Keratinocyte (primary cell): ENCODE results near the gene TFCP2L1.

Experiments used
- EZH2 ChIP-seq: IDR thresholded peaks from one replicate; pipeline ENCODE4 v1.6.1; 2012; ENCODE audit warnings: inconsistent platforms, mild to moderate bottlenecking, low read length, moderate library complexity
- TF ChIP-seq, protein P1 (sequence below), 3 experiments: IDR thresholded peaks in 1 of 3; conservative IDR thresholded peaks in 1 of 3; optimal IDR thresholded peaks in 1 of 3; 2 replicates in 2 of 3; 3 replicates in 1 of 3; pipeline versions ENCODE3 to v1.5.1; 2011; ENCODE audit warnings: low read length in 3 of 3, mild to moderate bottlenecking in 3 of 3, moderate library complexity in 2 of 3, control low read depth in 1 of 3, inconsistent platforms in 1 of 3; ENCODE audit not compliant: insufficient read depth in 2 of 3; ENCODE audit errors: extremely low read depth in 1 of 3

DNA sequence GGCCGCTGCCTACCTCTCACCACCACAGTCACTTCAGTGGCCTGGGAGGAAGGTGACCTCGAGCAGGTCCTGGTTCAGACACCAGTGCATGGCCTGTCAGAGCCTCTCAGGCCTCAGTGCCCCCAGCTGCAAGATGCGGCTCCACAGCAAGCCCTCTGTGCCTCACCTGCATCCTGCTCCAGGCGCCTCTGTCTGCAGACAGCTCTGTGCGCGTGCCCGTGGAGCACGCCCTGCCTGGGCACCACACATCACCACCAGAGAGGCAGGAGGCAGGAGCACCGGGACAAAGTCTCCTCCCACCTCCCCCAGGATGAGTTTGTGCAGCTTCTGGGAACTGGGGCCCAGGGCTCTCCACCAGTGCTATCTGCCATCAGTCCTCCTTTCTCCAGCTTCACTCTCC lies 98.7 kb downstream of the TFCP2L1 start:
- TF ChIP-seq, protein P1, sequence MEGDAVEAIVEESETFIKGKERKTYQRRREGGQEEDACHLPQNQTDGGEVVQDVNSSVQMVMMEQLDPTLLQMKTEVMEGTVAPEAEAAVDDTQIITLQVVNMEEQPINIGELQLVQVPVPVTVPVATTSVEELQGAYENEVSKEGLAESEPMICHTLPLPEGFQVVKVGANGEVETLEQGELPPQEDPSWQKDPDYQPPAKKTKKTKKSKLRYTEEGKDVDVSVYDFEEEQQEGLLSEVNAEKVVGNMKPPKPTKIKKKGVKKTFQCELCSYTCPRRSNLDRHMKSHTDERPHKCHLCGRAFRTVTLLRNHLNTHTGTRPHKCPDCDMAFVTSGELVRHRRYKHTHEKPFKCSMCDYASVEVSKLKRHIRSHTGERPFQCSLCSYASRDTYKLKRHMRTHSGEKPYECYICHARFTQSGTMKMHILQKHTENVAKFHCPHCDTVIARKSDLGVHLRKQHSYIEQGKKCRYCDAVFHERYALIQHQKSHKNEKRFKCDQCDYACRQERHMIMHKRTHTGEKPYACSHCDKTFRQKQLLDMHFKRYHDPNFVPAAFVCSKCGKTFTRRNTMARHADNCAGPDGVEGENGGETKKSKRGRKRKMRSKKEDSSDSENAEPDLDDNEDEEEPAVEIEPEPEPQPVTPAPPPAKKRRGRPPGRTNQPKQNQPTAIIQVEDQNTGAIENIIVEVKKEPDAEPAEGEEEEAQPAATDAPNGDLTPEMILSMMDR (optimal IDR thresholded peaks at IDR 0.05 in 1 of 3, IDR thresholded peaks at IDR 0.05 in 1 of 3, conservative IDR thresholded peaks at IDR 0.05 in 1 of 3; ENCODE audit: extremely low read depth in 1 of 3, insufficient read depth in 2 of 3, low read length in 3 of 3), result no peak
- TF ChIP-seq EZH2, result no peak
